ENCODE data around the gene CNST. TPM values are rescaled to one million over a fixed set of nuclear protein-coding genes. Genes with fewer than 3 reads are reported as not detected.

Gene CNST
- total and polyA plus RNA-seq, 9 of the 15 experiments (the other 6 are each of a cell fraction or from before 2014, with no cell fraction given), result 17.0 to 55.3 (median 30.8) TPM

- TF ChIP-seq BCLAF1 (IDR thresholded peaks at IDR 0.05; ENCODE audit: borderline replicate concordance in 1 of 2, control insufficient read depth in 1 of 2, low read depth in 2 of 2, low read length in 1 of 2) (no peak), ATF1 (CRISPR knock-in tag; IDR thresholded peaks at IDR 0.05) (no peak), ATF1 (tag; IDR thresholded peaks at IDR 0.05) (no peak), MLX (CRISPR knock-in tag; conservative IDR thresholded peaks at IDR 0.05) (no peak), NR2C1 (IDR thresholded peaks at IDR 0.05) (no peak), NR2C1 (tag; IDR thresholded peaks at IDR 0.05) (0 out of 2 replicates have a peak, but pooled peaks have one; percentile 19)
Measured at GRCh38 chr1:246677842-246678241, 111.6 kb downstream of the CNST start (continued).

All from K562 (cell line).